ENCODE data around the gene AHRR. TPM values are rescaled to one million over a fixed set of nuclear protein-coding genes. Genes with fewer than 3 reads are reported as not detected.

AHRR gene
- total and polyA plus RNA-seq, 3 donors from 2014 or later = 36.9 to 68.5 (median 43.4) TPM

DNA sequence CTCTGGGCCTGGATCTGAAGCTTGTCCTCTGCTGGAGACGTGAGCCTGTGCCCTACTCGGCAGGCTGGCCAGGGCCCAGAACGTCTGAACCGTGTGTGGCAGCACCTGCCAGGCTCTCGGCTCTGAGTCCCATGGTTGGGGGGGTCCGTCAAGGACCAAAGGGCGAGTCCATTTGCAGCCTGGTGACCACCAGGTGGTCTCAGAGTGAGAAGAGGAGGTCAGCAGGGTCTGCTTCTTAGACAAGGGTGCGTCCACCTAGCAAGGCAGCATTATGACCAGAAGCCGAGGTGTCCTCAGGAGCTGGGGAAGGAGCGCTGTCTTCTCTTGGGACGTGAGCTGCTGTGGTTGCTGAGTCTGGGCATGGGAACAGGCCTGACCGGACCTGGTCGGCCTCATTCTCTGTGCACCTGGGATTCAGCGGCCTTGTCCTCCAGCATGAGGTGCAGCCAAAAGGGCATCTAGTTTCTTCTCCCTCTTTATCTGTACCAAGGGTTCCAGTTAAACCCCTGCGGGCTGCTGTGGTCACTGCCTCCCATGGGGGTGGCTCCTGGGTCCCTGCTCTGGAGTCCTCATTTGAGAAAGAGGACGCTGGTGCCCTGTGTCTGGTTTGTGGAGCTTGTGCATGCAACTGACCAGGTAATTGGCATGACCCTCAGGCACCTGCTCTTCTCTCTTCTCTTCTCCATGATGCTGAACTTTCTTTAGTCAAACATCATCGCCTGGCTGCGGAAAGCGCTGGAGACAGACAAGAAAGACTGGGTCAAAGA lies 135.9 kb downstream of the AHRR start:
- no peak overlapping the region for H3K4me3 ChIP-seq
- no peaks in the 10 kb centered on the region for H3K36me3 ChIP-seq (ENCODE audit: low read depth, missing control alignments)
- H3K27ac ChIP-seq = no peak overlapping the region
- no peak for DNase-seq
- no peaks in the 10 kb centered on the region for H3K27me3 ChIP-seq
- 95 to 100% methylated on average over 13 to 19 of the region's 19 CpGs for WGBS, 2 donors
- no peaks in the 10 kb centered on the region for H3K9me3 ChIP-seq
- TF ChIP-seq CTCF (IDR thresholded peaks at IDR 0.05) (no peak), POLR2A (IDR thresholded peaks at IDR 0.05) (no peak)
- intact Hi-C loops (cut with DNase I; ENCODE audit: low total_unique reads) = no loop called here
- H3K4me1 ChIP-seq = no peaks in the 10 kb centered on the region

GRCh38 chr5:458547-459353 lies 137.2 kb downstream of the AHRR start:
- TF ChIP-seq CTCF (IDR thresholded peaks at IDR 0.05) (no peak), POLR2A (IDR thresholded peaks at IDR 0.05) (no peak)
- H3K27me3 ChIP-seq = no peaks in the 10 kb centered on the region
- 84% methylated on average over 17 of the region's 17 CpGs for WGBS, 2 donors
- no peaks in the 10 kb centered on the region for H3K9me3 ChIP-seq
- H3K27ac ChIP-seq = no peak overlapping the region
- H3K4me1 ChIP-seq = no peaks in the 10 kb centered on the region
- no peaks in the 10 kb centered on the region for H3K36me3 ChIP-seq (ENCODE audit: low read depth, missing control alignments)
- intact Hi-C loops (cut with DNase I; ENCODE audit: low total_unique reads) = no loop called here
- no peak overlapping the region for H3K4me3 ChIP-seq
- DNase-seq = no peak

- no peak for TF ChIP-seq CTCF (IDR thresholded peaks at IDR 0.05)
- TF ChIP-seq POLR2A (IDR thresholded peaks at IDR 0.05) = no peak
- Histone ChIP-seq H3K9me3 (no peaks in the 10 kb centered on the region), H3K27me3 (no peaks in the 10 kb centered on the region), H3K36me3 (ENCODE audit: low read depth, missing control alignments) (no peaks in the 10 kb centered on the region), H3K27ac (no peak overlapping the region), H3K4me3 (no peak overlapping the region), H3K4me1 (no peaks in the 10 kb centered on the region)
- intact Hi-C loops (cut with DNase I; ENCODE audit: low total_unique reads) = no loop called here
- DNase-seq = no peak
- WGBS, 2 donors = 95% methylated on average over 23 to 24 of the region's 24 CpGs
These were observed 138.2 kb downstream of the AHRR start for GRCh38 chr5:459562-460272.

GRCh38 chr5:460273-460625 lies 138.7 kb downstream of the AHRR start:
- 86 to 99% methylated on average over 7 to 8 of the region's 8 CpGs for WGBS, 2 donors
- no peak for DNase-seq
- TF ChIP-seq CTCF (IDR thresholded peaks at IDR 0.05) (no peak), POLR2A (IDR thresholded peaks at IDR 0.05) (no peak)
- no peaks in the 10 kb centered on the region for H3K36me3 ChIP-seq (ENCODE audit: low read depth, missing control alignments)
- H3K27ac ChIP-seq = no peak overlapping the region
- H3K9me3 ChIP-seq = no peaks in the 10 kb centered on the region
- intact Hi-C loops (cut with DNase I; ENCODE audit: low total_unique reads) = no loop called here
- H3K27me3 ChIP-seq = no peaks in the 10 kb centered on the region
- H3K4me3 ChIP-seq = no peak overlapping the region
- H3K4me1 ChIP-seq = no peaks in the 10 kb centered on the region
